GM19238 (cell line): ENCODE measurements around the gene EPS8.
"Not testable (repeated sequence)": the region's sequence is repeated elsewhere in the genome, so short reads cannot be mapped to it uniquely, and the experiment has no call there.

Source experiments
- DNase-seq: peaks from one replicate; pipeline ENCODE4 v3.0.0; 2011; ENCODE audit warnings: low spot score; ENCODE audit not compliant: insufficient read length

EPS8 gene

GRCh38 chr12:15650399-15651128, 138.6 kb downstream of the EPS8 start:
- DNase-seq, result no peak

GRCh38 chr12:15649347-15649746, 139.8 kb downstream of the EPS8 start:
- no peak for DNase-seq

GRCh38 chr12:15648558-15648957, 140.6 kb downstream of the EPS8 start:
- DNase-seq, result no peak

- DNase-seq, result no peak
Measured at GRCh38 chr12:15646581-15646980, 142.6 kb downstream of the EPS8 start.

GRCh38 chr12:15644700-15645099, 144.5 kb downstream of the EPS8 start:
- no peak for DNase-seq

GRCh38 chr12:15638231-15638630, 151.0 kb downstream of the EPS8 start:
- DNase-seq, result no peak

GRCh38 chr12:15636060-15636890, 152.9 kb downstream of the EPS8 start:
- DNase-seq, result no peak

GRCh38 chr12:15634010-15634683, 155.0 kb downstream of the EPS8 start:
- no peak for DNase-seq

GRCh38 chr12:15633201-15633600, 156.0 kb downstream of the EPS8 start:
- DNase-seq, result no peak

- no peak for DNase-seq
Measured at GRCh38 chr12:15632708-15633107, 156.5 kb downstream of the EPS8 start.

GRCh38 chr12:15631007-15631715, 158.0 kb downstream of the EPS8 start:
- no peak for DNase-seq

GRCh38 chr12:15629761-15630160, 159.4 kb downstream of the EPS8 start:
- DNase-seq, result no peak

GRCh38 chr12:15629108-15629507, 160.1 kb downstream of the EPS8 start:
- DNase-seq, result no peak

GRCh38 chr12:15627995-15628945, 160.9 kb downstream of the EPS8 start:
- DNase-seq, result no peak

GRCh38 chr12:15625075-15625474, 164.1 kb downstream of the EPS8 start:
- DNase-seq, result no peak

- no peak for DNase-seq
Measured at GRCh38 chr12:15620741-15621539, 168.2 kb downstream of the EPS8 start.

- DNase-seq, result not testable (repeated sequence)
Measured at GRCh38 chr12:15616495-15616894, 172.7 kb downstream of the EPS8 start.

GRCh38 chr12:15613981-15614380, 175.2 kb downstream of the EPS8 start:
- DNase-seq, result no peak

- no peak for DNase-seq
Measured at GRCh38 chr12:15608941-15609340, 180.2 kb downstream of the EPS8 start.

GRCh38 chr12:15608406-15608805, 180.8 kb downstream of the EPS8 start:
- no peak for DNase-seq
